HG03521 (cell line): ENCODE measurements around the gene TATDN2.
"Not testable (repeated sequence)": the region's sequence is repeated elsewhere in the genome, so short reads cannot be mapped to it uniquely, and the experiment has no call there.

Experiments
- ATAC-seq: cut with Tn5 transposase; IDR thresholded peaks from one replicate; pipeline ENCODE4 v1.9.1; 2021; ENCODE audit warnings: mild to moderate bottlenecking, moderate library complexity; ENCODE audit not compliant: unreplicated experiment

TATDN2 gene

GRCh38 chr3:10268930-10269329 lies 20.7 kb downstream of the TATDN2 start:
- no peak for ATAC-seq

GRCh38 chr3:10269443-10269842 lies 21.2 kb downstream of the TATDN2 start:
- ATAC-seq: no peak

- ATAC-seq: not testable (repeated sequence)
Measured at GRCh38 chr3:10272476-10272875, 24.2 kb downstream of the TATDN2 start.

GRCh38 chr3:10272977-10273376 lies 24.7 kb downstream of the TATDN2 start:
- no peak for ATAC-seq

GRCh38 chr3:10273702-10274305 lies 25.5 kb downstream of the TATDN2 start:
- ATAC-seq: no peak

- no peak for ATAC-seq
Measured at GRCh38 chr3:10274601-10275000, 26.3 kb downstream of the TATDN2 start.

GRCh38 chr3:10277115-10277625 lies 28.9 kb downstream of the TATDN2 start:
- ATAC-seq: no peak

GRCh38 chr3:10278501-10278900 lies 30.2 kb downstream of the TATDN2 start:
- no peak for ATAC-seq

GRCh38 chr3:10279384-10280176 lies 31.3 kb downstream of the TATDN2 start:
- no peak for ATAC-seq

GRCh38 chr3:10280177-10280529 lies 31.9 kb downstream of the TATDN2 start:
- ATAC-seq: no peak

- ATAC-seq: no peak
Measured at GRCh38 chr3:10280571-10280970, 32.3 kb downstream of the TATDN2 start.

GRCh38 chr3:10281951-10282350 lies 33.7 kb downstream of the TATDN2 start:
- ATAC-seq: no peak

- ATAC-seq: no peak
Measured at GRCh38 chr3:10283638-10284037, 35.4 kb downstream of the TATDN2 start.

GRCh38 chr3:10284496-10284895 lies 36.2 kb downstream of the TATDN2 start:
- no peak for ATAC-seq

- no peak for ATAC-seq
Measured at GRCh38 chr3:10285272-10286132, 37.2 kb downstream of the TATDN2 start.

- no peak for ATAC-seq
Measured at GRCh38 chr3:10286133-10286524, 37.9 kb downstream of the TATDN2 start.

- ATAC-seq: no peak
Measured at GRCh38 chr3:10286596-10287295, 38.5 kb downstream of the TATDN2 start.

- ATAC-seq: no peak
Measured at GRCh38 chr3:10287936-10288574, 39.8 kb downstream of the TATDN2 start.

GRCh38 chr3:10288575-10288960 lies 40.3 kb downstream of the TATDN2 start:
- no peak for ATAC-seq

- ATAC-seq: no peak
Measured at GRCh38 chr3:10289077-10289476, 40.8 kb downstream of the TATDN2 start.
